Thymus (tissue), 11 donors: ENCODE data around the gene ARHGAP15. TPM values are rescaled to one million over a fixed set of nuclear protein-coding genes. Genes with fewer than 3 reads are reported as not detected.

Source experiments
- DNase-seq, 9 donors: peaks; one replicate each; pipeline ENCODE4 v3.0.0-alpha.2; 2013; ENCODE audit warnings: low spot score in 9 of 9, low read depth in 6 of 9, missing footprints in 1 of 9
- H3K27ac ChIP-seq, 2 donors: one replicate each; pipeline ENCODE4 v1.5.1; 2013; ENCODE audit warnings: control low read depth in 1 of 2, low read depth in 1 of 2, low read length in 1 of 2, mild to moderate bottlenecking in 1 of 2, moderate library complexity in 1 of 2
- H3K27me3 ChIP-seq, 2 donors: one replicate each; pipeline ENCODE4 v1.5.1; 2013; ENCODE audit warnings: low read length in 1 of 2; ENCODE audit not compliant: control insufficient read depth in 2 of 2, insufficient read depth in 1 of 2
- H3K36me3 ChIP-seq, 2 donors: one replicate each; pipeline ENCODE4 v1.5.1; 2013; ENCODE audit warnings: low read length in 1 of 2, mild to moderate bottlenecking in 1 of 2, moderate library complexity in 1 of 2; ENCODE audit not compliant: control insufficient read depth in 2 of 2, insufficient read depth in 2 of 2
- H3K4me1 ChIP-seq, 2 donors: one replicate each; pipeline ENCODE4 v1.5.1; 2013; ENCODE audit warnings: low read length in 2 of 2; ENCODE audit not compliant: control insufficient read depth in 2 of 2, insufficient read depth in 2 of 2
- H3K4me3 ChIP-seq, 2 donors: one replicate each; pipeline ENCODE4 v1.5.1; 2013; ENCODE audit warnings: low read length in 2 of 2, control low read depth in 1 of 2, mild to moderate bottlenecking in 1 of 2
- H3K9me3 ChIP-seq, 2 donors: one replicate each; pipeline ENCODE4 v1.5.1; 2013; ENCODE audit warnings: low read length in 1 of 2, mild to moderate bottlenecking in 1 of 2; ENCODE audit not compliant: control insufficient read depth in 2 of 2, insufficient read depth in 1 of 2
- WGBS: extraction: QIAGEN DNeasy Blood & Tissue Kit; methylation state at CpG from one replicate; pipeline ENCODE4 v1.1.7; 2013; 5-methylcytosine and 5-hydroxymethylcytosine counted together
- polyA plus RNA-seq: library from polyadenylated mRNA; stranded (reverse); fragments of 200-250 nt; gene quantifications from one replicate; pipeline ENCODE4 v1.2.3, GENCODE V29; 2013
- total RNA-seq: library from RNA; stranded (reverse); fragments of 120-200 nt; gene quantifications from one replicate; pipeline ENCODE4 v1.2.4, GENCODE V29; 2013
- donor health status: healthy.

The ARHGAP15 gene
- total and polyA plus RNA-seq, 2 donors: 55.8 to 182 TPM

GRCh38 chr2:143726151-143726845 lies 597.1 kb downstream of the ARHGAP15 start:
- Histone ChIP-seq H3K27ac (no peak overlapping the region), H3K27me3 (no peaks in the 10 kb centered on the region), H3K9me3 (no peaks in the 10 kb centered on the region), H3K4me3 (no peak overlapping the region), H3K36me3 (peaks cover 6 to 9% of the 10 kb centered on the region in 2 donors), H3K4me1 (no peaks in the 10 kb centered on the region)
- no peak for DNase-seq
- WGBS: 96% methylated on average over 6 of the region's 6 CpGs

GRCh38 chr2:143728498-143728897 lies 599.3 kb downstream of the ARHGAP15 start:
- H3K27me3 ChIP-seq: no peaks in the 10 kb centered on the region
- no peak for DNase-seq

GRCh38 chr2:143729296-143729814 lies 600.1 kb downstream of the ARHGAP15 start:
- no peak for DNase-seq
- Histone ChIP-seq H3K36me3 (peaks cover 0 to 6% of the 10 kb centered on the region in 2 donors), H3K4me1 (no peaks in the 10 kb centered on the region), H3K4me3 (no peak overlapping the region), H3K27ac (no peak overlapping the region), H3K9me3 (no peaks in the 10 kb centered on the region), H3K27me3 (no peaks in the 10 kb centered on the region)
- WGBS: 98% methylated on average over 2 of the region's 2 CpGs

More at GRCh38 chr2:143728498-143728897, 599.3 kb downstream of the ARHGAP15 start:
- Histone ChIP-seq H3K4me3 (no peak overlapping the region), H3K27ac (no peak overlapping the region), H3K9me3 (no peaks in the 10 kb centered on the region), H3K36me3 (peaks cover 5 to 6% of the 10 kb centered on the region in 2 donors), H3K4me1 (no peaks in the 10 kb centered on the region)
- 98% methylated on average over 7 of the region's 7 CpGs for WGBS

- Histone ChIP-seq H3K4me3 (no peak overlapping the region), H3K27me3 (no peaks in the 10 kb centered on the region), H3K9me3 (no peaks in the 10 kb centered on the region), H3K27ac (no peak overlapping the region), H3K36me3 (peaks cover 0 to 6% of the 10 kb centered on the region in 2 donors), H3K4me1 (no peaks in the 10 kb centered on the region)
- 95% methylated on average over 6 of the region's 6 CpGs for WGBS
- no peak for DNase-seq
Measured at GRCh38 chr2:143730155-143730952, 601.1 kb downstream of the ARHGAP15 start.

GRCh38 chr2:143730953-143731260 lies 601.7 kb downstream of the ARHGAP15 start:
- Histone ChIP-seq H3K27ac (no peak overlapping the region), H3K27me3 (no peaks in the 10 kb centered on the region), H3K9me3 (no peaks in the 10 kb centered on the region), H3K36me3 (peaks cover 0 to 6% of the 10 kb centered on the region in 2 donors), H3K4me3 (no peak overlapping the region), H3K4me1 (no peaks in the 10 kb centered on the region)
- DNase-seq: no peak
- WGBS: 90% methylated on average over 1 of the region's 1 CpG

- Histone ChIP-seq H3K36me3 (peaks cover 0 to 6% of the 10 kb centered on the region in 2 donors), H3K9me3 (no peaks in the 10 kb centered on the region), H3K27ac (no peak overlapping the region), H3K4me1 (no peaks in the 10 kb centered on the region), H3K4me3 (no peak overlapping the region), H3K27me3 (no peaks in the 10 kb centered on the region)
- DNase-seq: no peak
Measured at GRCh38 chr2:143732076-143732475, 602.9 kb downstream of the ARHGAP15 start.

GRCh38 chr2:143732871-143733270 lies 603.7 kb downstream of the ARHGAP15 start:
- H3K4me1 ChIP-seq: no peaks in the 10 kb centered on the region
- no peaks in the 10 kb centered on the region for H3K9me3 ChIP-seq
- 98% methylated on average over 2 of the region's 2 CpGs for WGBS
- H3K27me3 ChIP-seq: no peaks in the 10 kb centered on the region
- H3K27ac ChIP-seq: no peak overlapping the region
- DNase-seq: no peak
- H3K4me3 ChIP-seq: no peak overlapping the region
- H3K36me3 ChIP-seq: peaks cover 0 to 6% of the 10 kb centered on the region in 2 donors

GRCh38 chr2:143734507-143734906 lies 605.3 kb downstream of the ARHGAP15 start:
- 96% methylated on average over 2 of the region's 2 CpGs for WGBS
- Histone ChIP-seq H3K27me3 (no peaks in the 10 kb centered on the region), H3K4me3 (no peak overlapping the region), H3K27ac (no peak overlapping the region), H3K36me3 (no peaks in the 10 kb centered on the region), H3K9me3 (no peaks in the 10 kb centered on the region), H3K4me1 (no peaks in the 10 kb centered on the region)
- no peak for DNase-seq

- Histone ChIP-seq H3K4me3 (no peak overlapping the region), H3K9me3 (no peaks in the 10 kb centered on the region), H3K27ac (no peak overlapping the region), H3K27me3 (no peaks in the 10 kb centered on the region), H3K4me1 (no peaks in the 10 kb centered on the region), H3K36me3 (no peaks in the 10 kb centered on the region)
- DNase-seq: no peak
- WGBS: 99% methylated on average over 3 of the region's 3 CpGs
Measured at GRCh38 chr2:143736904-143737303, 607.7 kb downstream of the ARHGAP15 start.
